Measurements from ENCODE around the gene MSRB3.

Gene MSRB3

DNA sequence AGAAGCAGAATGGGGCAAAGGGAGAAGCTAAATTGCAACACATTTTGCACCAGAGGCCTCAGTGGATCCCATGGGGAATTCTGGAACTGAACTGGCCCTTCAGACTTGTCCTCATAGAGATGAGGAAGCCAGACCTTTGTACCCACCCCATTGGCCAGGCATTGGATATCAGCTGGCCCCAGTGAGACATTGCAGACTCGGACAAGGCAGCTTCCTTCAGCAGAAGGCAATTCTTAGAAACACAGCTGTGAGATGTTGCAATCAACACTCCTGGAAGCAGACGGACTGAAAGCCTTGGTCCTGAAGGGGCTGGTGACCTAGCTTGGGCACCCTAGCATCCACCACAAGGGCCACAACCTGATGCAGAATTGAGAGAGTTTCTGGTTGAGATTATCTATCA is 218.1 kb downstream of the MSRB3 start:
- Histone ChIP-seq H3K9ac (ENCODE audit: low read length) (no peak overlapping the region), H3K4me1 (ENCODE audit: control insufficient read depth, insufficient read depth, low read length) (peaks cover 24% of the 10 kb centered on the region; the same call in 1 of the 2 replicates), H3K27ac (ENCODE audit: low read depth, low read length) (no peak overlapping the region), H3K36me3 (ENCODE audit: control insufficient read depth, insufficient read depth, low read length) (no peaks in the 10 kb centered on the region), H3K4me3 (ENCODE audit: low read depth, low read length) (no peak overlapping the region), H3K27me3 (ENCODE audit: control insufficient read depth, insufficient read depth, low read length) (no peaks in the 10 kb centered on the region), H3K9me3 (ENCODE audit: control insufficient read depth, insufficient read depth, low read depth, low read length) (no peaks in the 10 kb centered on the region)

DNA sequence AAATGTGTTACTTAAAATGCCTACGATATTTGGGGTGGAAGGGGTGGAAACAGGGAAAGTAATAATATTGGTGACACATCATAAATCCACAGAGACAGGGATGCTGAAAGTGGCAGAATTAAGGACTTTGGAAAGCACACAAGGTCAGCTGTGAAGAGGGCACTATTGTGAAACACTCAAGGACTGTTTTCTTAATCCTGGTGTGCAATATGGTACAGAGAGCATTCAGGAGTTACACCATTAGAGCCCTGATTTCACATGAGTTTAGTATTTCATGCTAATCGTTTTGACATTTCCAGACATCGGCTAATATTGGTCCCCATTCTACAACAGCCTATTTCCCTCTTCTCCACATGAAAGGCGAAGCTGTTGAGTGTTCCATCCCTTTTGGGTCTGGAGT is 219.2 kb downstream of the MSRB3 start:
- Histone ChIP-seq H3K9ac (ENCODE audit: low read length) (no peak overlapping the region), H3K27ac (ENCODE audit: low read depth, low read length) (no peak overlapping the region), H3K36me3 (ENCODE audit: control insufficient read depth, insufficient read depth, low read length) (no peaks in the 10 kb centered on the region), H3K4me3 (ENCODE audit: low read depth, low read length) (no peak overlapping the region), H3K27me3 (ENCODE audit: control insufficient read depth, insufficient read depth, low read length) (no peaks in the 10 kb centered on the region), H3K9me3 (ENCODE audit: control insufficient read depth, insufficient read depth, low read depth, low read length) (no peaks in the 10 kb centered on the region), H3K4me1 (ENCODE audit: control insufficient read depth, insufficient read depth, low read length) (peaks cover 24% of the 10 kb centered on the region; the same call in 1 of the 2 replicates)

DNA sequence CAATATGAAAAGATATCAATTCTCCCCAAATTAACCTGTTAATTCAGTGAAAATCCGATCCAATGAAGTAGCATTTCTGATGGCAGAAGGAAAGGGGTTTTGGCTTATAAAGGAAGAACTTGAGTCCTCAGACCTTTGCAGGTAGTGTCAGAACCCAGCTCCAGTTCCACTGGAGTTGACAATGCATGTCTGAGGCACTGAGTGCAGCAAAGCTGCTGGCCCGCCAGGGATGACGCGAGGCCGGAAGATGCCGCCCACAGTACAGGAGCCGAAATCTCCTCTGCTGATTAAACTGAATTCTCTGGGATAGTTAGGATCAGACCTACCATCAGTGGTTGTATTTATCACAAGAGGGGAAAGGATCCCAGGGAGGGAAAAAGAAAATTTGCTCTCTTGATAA is 220.7 kb downstream of the MSRB3 start:
- Histone ChIP-seq H3K4me1 (ENCODE audit: control insufficient read depth, insufficient read depth, low read length) (peaks cover 17% of the 10 kb centered on the region; the same call in 1 of the 2 replicates), H3K9ac (ENCODE audit: low read length) (no peak overlapping the region), H3K4me3 (ENCODE audit: low read depth, low read length) (no peak overlapping the region), H3K36me3 (ENCODE audit: control insufficient read depth, insufficient read depth, low read length) (no peaks in the 10 kb centered on the region), H3K27ac (ENCODE audit: low read depth, low read length) (no peak overlapping the region), H3K27me3 (ENCODE audit: control insufficient read depth, insufficient read depth, low read length) (no peaks in the 10 kb centered on the region), H3K9me3 (ENCODE audit: control insufficient read depth, insufficient read depth, low read depth, low read length) (no peaks in the 10 kb centered on the region)

DNA sequence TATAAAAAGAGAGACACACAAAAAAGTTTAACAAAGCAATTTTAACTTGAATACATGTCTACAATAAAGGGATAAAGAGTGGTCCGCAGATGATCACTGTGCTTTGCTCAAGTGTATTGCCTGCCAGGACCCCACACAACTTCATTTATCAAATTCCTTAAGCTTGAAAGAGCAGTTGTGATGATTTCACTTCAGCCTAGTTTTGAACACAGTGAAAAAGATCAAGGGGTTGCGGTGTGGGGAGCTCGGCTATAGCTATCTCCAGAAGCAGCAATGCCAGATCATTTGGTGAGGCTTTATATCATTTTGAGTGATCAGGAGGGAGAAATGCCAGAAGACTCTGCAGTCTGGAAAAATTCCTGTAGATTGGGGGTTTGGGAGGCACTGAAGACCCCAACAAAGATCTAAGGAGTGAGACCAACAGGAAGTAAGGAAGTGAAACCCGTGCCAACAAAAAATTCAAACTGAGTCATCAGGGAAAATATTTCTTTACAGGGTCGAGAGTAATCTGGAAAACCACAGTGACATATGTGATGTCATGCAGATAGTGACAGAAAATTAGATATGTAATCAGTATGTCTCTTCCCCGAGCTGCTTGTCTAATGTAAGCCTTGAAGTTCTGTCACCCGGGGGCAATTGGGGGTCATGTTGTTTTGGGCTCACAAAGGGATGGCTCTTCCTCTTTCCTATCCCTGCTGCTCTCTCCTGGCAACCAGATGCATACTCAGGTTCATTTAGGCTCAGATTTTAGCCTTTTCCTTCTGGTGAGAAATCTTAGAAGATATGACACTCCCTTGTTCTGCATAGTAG is 221.8 kb downstream of the MSRB3 start:
- Histone ChIP-seq H3K4me3 (ENCODE audit: low read depth, low read length) (no peak overlapping the region), H3K9me3 (ENCODE audit: control insufficient read depth, insufficient read depth, low read depth, low read length) (no peaks in the 10 kb centered on the region), H3K27me3 (ENCODE audit: control insufficient read depth, insufficient read depth, low read length) (no peaks in the 10 kb centered on the region), H3K36me3 (ENCODE audit: control insufficient read depth, insufficient read depth, low read length) (no peaks in the 10 kb centered on the region), H3K27ac (ENCODE audit: low read depth, low read length) (no peak overlapping the region), H3K4me1 (ENCODE audit: control insufficient read depth, insufficient read depth, low read length) (peaks cover 12% of the 10 kb centered on the region; the same call in 1 of the 2 replicates), H3K9ac (ENCODE audit: low read length) (no peak overlapping the region)

DNA sequence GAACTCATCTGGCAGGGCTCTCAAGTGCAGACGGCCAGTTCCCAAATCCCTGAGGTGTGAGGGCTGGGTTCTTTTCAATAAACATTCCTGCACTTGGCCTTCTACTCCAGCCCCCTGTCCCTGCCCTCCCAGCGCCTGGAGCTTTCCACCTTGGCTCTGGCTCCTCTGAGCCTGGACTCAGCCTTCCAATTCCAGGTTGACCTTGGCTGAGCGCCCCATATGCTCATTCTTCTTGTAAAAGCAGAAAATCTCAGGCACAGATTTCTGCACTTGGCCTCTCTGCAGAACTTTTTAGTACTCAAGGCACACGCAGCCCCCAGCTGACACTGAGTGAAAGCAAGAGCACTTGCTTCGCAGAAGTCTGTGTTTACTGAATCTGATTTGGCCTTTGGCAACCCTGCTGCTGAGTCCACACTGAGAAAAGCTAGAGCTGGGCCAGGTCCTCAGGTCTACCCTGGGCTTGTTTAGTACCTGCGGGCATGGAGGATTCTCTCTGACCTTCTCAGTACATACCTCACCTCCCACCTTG is 222.7 kb downstream of the MSRB3 start:
- H3K27me3 ChIP-seq (ENCODE audit: control insufficient read depth, insufficient read depth, low read length), result no peaks in the 10 kb centered on the region
- no peak overlapping the region for H3K9ac ChIP-seq (ENCODE audit: low read length)
- H3K4me1 ChIP-seq (ENCODE audit: control insufficient read depth, insufficient read depth, low read length), result peaks cover 9% of the 10 kb centered on the region
- H3K27ac ChIP-seq (ENCODE audit: low read depth, low read length), result no peak overlapping the region
- no peaks in the 10 kb centered on the region for H3K36me3 ChIP-seq (ENCODE audit: control insufficient read depth, insufficient read depth, low read length)
- H3K4me3 ChIP-seq (ENCODE audit: low read depth, low read length), result no peak overlapping the region
- no peaks in the 10 kb centered on the region for H3K9me3 ChIP-seq (ENCODE audit: control insufficient read depth, insufficient read depth, low read depth, low read length)

DNA sequence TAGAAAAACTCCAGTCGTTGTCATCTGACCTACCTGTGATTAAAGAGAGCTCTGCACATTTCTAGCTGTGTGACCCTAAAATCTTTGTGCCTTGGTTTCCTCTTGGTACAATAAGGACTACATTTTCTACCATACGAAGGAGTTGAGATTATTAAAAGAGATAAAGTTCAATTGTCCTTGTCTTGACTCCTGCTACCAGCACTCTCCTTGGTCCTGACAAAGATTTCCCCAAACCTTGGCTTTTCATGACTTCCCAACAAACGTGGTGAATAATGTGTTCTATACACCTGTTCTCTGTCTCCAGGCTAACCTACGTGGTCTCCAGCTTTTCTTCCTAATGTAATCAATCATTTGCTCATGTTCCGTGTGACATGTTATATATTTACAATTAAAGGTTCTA is 223.5 kb downstream of the MSRB3 start:
- Histone ChIP-seq H3K4me3 (ENCODE audit: low read depth, low read length) (no peak overlapping the region), H3K4me1 (ENCODE audit: control insufficient read depth, insufficient read depth, low read length) (peaks cover 9% of the 10 kb centered on the region), H3K27ac (ENCODE audit: low read depth, low read length) (no peak overlapping the region), H3K9ac (ENCODE audit: low read length) (no peak overlapping the region), H3K9me3 (ENCODE audit: control insufficient read depth, insufficient read depth, low read depth, low read length) (no peaks in the 10 kb centered on the region), H3K36me3 (ENCODE audit: control insufficient read depth, insufficient read depth, low read length) (no peaks in the 10 kb centered on the region), H3K27me3 (ENCODE audit: control insufficient read depth, insufficient read depth, low read length) (no peaks in the 10 kb centered on the region)

DNA sequence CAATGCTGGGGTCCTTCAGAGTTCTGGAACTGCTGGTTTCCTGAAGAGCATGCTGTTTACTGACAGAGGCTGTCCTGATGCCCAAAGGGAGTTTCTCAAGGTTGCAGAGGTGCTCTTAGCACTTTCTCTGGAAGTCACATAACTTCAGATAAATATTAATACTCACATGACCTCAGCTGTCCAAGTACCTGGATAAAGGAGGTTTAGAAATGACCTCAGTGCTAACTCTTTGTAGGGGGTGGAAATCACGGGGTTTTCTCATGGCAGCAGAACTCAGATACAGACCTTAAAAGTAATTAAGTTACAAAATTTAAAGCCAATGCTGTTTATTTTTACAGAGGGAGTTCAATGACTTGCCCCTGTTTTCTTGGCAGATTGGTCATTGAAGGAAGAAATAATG is 225.9 kb downstream of the MSRB3 start:
- no peaks in the 10 kb centered on the region for H3K36me3 ChIP-seq (ENCODE audit: control insufficient read depth, insufficient read depth, low read length)
- H3K4me3 ChIP-seq (ENCODE audit: low read depth, low read length), result no peak overlapping the region
- H3K4me1 ChIP-seq (ENCODE audit: control insufficient read depth, insufficient read depth, low read length), result peaks cover 9% of the 10 kb centered on the region
- no peaks in the 10 kb centered on the region for H3K27me3 ChIP-seq (ENCODE audit: control insufficient read depth, insufficient read depth, low read length)
- no peak overlapping the region for H3K9ac ChIP-seq (ENCODE audit: low read length)
- H3K27ac ChIP-seq (ENCODE audit: low read depth, low read length), result no peak overlapping the region
- H3K9me3 ChIP-seq (ENCODE audit: control insufficient read depth, insufficient read depth, low read depth, low read length), result no peaks in the 10 kb centered on the region

DNA sequence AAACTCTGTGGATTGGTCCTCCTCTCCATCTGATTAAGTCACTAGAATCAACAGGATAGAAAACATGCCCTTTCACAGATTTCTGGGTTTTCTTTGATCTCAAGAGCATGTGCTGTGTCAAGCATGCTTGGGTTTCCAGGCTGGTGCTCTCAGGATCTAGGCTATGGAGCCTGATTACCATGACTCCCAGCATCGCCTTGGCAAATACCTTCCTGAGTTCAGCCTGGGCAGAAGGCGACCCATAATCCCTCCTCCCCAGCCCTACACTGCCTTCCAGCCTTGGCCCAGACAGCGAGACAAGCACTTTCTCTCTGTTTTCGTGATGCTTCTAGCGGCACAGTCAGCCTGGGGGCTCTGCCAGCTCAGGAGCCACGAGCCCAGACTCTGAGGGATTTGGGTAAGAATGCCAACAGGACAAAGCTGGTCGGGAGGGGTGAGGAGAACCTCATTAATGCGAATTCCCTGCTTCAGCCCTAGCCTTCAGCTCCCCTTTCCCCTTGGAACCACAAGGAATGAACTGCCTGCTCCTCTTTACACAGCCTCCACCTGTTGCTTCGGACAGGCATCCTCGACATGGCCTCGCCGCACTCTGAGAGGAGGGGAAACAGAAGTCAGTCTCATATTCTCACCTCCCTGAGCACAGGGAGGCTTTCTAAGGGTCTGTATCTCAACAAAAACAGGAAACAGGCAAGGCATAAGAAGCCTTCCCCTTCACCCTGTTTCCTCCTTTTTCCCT is 227.1 kb downstream of the MSRB3 start:
- no peak overlapping the region for H3K27ac ChIP-seq (ENCODE audit: low read depth, low read length)
- H3K9me3 ChIP-seq (ENCODE audit: control insufficient read depth, insufficient read depth, low read depth, low read length), result no peaks in the 10 kb centered on the region
- H3K36me3 ChIP-seq (ENCODE audit: control insufficient read depth, insufficient read depth, low read length), result no peaks in the 10 kb centered on the region
- no peak overlapping the region for H3K9ac ChIP-seq (ENCODE audit: low read length)
- H3K4me1 ChIP-seq (ENCODE audit: control insufficient read depth, insufficient read depth, low read length), result peaks cover 13% of the 10 kb centered on the region
- H3K4me3 ChIP-seq (ENCODE audit: low read depth, low read length), result no peak overlapping the region
- no peaks in the 10 kb centered on the region for H3K27me3 ChIP-seq (ENCODE audit: control insufficient read depth, insufficient read depth, low read length)

DNA sequence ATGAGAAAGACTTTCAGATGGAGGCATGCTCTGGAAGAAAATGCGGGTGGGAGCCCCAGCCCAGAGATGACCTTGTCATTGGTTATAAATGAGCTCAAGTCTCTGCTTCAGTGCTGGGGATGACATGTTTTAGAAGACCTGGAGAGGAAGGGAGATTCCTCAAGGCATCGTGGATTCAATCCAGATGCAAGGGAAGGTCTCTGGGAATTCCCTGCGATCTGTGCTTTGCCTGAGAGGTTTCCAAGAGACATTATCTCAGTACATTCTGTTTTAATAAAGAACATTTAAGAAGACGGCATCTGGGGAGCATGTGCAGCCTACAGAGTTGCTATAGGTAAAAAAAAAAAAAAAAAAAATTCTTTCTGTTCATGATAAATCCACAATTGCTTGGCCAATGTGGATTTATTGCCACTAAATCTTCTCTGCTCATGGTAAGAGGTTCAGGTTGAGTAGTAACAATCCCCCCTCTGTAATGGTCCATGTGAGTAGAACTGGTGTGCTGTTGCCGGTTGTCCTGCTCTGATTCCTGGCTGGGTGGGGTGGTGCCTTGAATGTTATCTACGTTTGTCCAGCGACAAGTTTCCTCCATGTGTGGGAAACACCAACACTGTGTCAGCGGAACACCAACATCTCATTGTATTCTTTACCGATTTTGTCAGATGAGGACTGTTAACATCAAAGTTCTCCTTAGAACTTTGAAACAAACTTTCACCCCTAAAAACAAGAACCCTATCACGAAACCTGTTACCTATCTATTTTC is 230.0 kb downstream of the MSRB3 start:
- H3K9ac ChIP-seq (ENCODE audit: low read length), result no peak overlapping the region
- no peaks in the 10 kb centered on the region for H3K36me3 ChIP-seq (ENCODE audit: control insufficient read depth, insufficient read depth, low read length)
- no peak overlapping the region for H3K27ac ChIP-seq (ENCODE audit: low read depth, low read length)
- no peaks in the 10 kb centered on the region for H3K9me3 ChIP-seq (ENCODE audit: control insufficient read depth, insufficient read depth, low read depth, low read length)
- peaks cover 6% of the 10 kb centered on the region; the same call in 1 of the 2 replicates for H3K27me3 ChIP-seq (ENCODE audit: control insufficient read depth, insufficient read depth, low read length)
- peaks cover 23% of the 10 kb centered on the region for H3K4me1 ChIP-seq (ENCODE audit: control insufficient read depth, insufficient read depth, low read length)
- H3K4me3 ChIP-seq (ENCODE audit: low read depth, low read length), result no peak overlapping the region

DNA sequence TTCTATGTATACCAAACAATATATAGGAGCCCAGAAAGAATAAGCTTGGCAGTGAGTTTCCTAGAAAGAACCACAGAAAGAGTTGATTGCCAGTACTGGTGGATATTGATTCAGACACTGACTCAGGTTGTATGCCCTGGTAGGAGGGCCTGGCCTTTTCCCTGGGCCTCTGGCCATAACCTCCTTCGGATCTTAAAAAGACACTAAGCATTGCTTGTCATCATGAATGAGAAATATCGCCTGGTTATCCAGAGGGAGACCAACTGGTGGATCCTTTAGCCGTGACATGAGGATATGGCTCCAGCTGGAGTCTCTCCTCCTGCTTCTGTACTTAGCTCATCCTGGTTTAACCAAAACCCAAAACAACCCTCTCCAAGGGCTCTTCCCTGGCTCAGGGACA is 231.5 kb downstream of the MSRB3 start:
- Histone ChIP-seq H3K36me3 (ENCODE audit: control insufficient read depth, insufficient read depth, low read length) (no peaks in the 10 kb centered on the region), H3K9me3 (ENCODE audit: control insufficient read depth, insufficient read depth, low read depth, low read length) (no peaks in the 10 kb centered on the region), H3K4me1 (ENCODE audit: control insufficient read depth, insufficient read depth, low read length) (peaks cover 23% of the 10 kb centered on the region), H3K27ac (ENCODE audit: low read depth, low read length) (no peak overlapping the region), H3K27me3 (ENCODE audit: control insufficient read depth, insufficient read depth, low read length) (peaks cover 6% of the 10 kb centered on the region; the same call in 1 of the 2 replicates), H3K9ac (ENCODE audit: low read length) (no peak overlapping the region), H3K4me3 (ENCODE audit: low read depth, low read length) (no peak overlapping the region)
